ENCODE data around the gene UBASH3A.

DNA sequence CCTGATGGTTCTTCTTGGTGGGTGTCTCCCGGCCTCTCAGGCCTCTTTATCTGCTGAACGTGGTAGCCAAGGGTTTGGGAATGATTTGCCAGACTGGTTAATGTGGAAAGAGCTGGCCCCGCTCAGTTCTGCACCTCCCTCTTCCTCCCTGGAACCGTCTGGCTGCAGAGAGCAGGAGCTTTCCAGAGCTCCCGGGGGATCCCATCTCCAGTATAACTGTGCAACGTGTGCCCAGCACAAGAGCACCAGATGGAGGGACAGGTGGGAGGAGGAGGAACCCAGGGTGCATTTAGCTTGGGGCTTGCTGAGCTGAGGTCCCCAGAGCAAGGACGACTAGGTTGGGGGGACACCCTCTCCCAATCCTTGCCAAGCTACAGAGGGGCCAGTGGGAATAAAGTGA is 42.4 kb upstream of the UBASH3A start:
- TF ChIP-seq, protein P1, sequence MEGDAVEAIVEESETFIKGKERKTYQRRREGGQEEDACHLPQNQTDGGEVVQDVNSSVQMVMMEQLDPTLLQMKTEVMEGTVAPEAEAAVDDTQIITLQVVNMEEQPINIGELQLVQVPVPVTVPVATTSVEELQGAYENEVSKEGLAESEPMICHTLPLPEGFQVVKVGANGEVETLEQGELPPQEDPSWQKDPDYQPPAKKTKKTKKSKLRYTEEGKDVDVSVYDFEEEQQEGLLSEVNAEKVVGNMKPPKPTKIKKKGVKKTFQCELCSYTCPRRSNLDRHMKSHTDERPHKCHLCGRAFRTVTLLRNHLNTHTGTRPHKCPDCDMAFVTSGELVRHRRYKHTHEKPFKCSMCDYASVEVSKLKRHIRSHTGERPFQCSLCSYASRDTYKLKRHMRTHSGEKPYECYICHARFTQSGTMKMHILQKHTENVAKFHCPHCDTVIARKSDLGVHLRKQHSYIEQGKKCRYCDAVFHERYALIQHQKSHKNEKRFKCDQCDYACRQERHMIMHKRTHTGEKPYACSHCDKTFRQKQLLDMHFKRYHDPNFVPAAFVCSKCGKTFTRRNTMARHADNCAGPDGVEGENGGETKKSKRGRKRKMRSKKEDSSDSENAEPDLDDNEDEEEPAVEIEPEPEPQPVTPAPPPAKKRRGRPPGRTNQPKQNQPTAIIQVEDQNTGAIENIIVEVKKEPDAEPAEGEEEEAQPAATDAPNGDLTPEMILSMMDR (IDR thresholded peaks at IDR 0.05), result no peak
- no peak for TF ChIP-seq POLR2A (IDR thresholded peaks at IDR 0.05)
- no peak for TF ChIP-seq POLR2AphosphoS5 (IDR thresholded peaks at IDR 0.05)
